Measurements from ENCODE around the gene AKAP6.

AKAP6 gene

GRCh38 chr14:32412103-32412502 is 83.0 kb downstream of the AKAP6 start:
- no peak for DNase-seq

GRCh38 chr14:32412532-32412931 is 83.4 kb downstream of the AKAP6 start:
- DNase-seq, result no peak

DNA sequence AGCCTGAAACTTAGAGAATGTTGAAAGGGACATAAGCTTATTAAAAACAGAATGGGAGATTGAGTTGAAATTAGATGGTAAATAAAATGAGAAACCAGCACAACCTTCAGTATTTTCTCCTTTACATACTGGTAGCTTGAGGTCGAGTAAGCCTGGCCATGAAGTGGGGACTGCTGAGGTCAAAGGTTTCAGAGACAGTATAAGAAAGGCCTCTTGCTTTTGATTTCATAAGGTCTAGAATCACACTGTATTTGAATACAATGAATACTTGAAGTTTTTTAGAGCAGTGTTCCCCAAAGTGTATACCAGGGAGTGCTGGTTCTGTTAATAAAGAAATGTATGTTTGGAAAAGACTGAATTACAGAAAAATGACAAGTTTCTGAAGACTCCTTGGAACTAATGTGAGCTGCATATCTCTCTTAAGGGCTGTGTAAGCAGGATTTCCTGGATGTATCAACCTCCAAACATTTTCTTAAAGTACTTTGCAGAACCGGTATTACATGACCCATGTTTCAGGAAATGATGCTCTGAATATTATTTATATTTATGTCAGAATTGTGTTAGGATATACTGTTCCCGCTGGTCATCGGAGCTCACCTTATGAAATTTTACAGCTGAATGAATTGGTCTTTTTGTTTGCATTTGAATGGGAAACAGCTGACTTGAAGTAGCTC is 85.0 kb downstream of the AKAP6 start:
- no peak for DNase-seq

DNA sequence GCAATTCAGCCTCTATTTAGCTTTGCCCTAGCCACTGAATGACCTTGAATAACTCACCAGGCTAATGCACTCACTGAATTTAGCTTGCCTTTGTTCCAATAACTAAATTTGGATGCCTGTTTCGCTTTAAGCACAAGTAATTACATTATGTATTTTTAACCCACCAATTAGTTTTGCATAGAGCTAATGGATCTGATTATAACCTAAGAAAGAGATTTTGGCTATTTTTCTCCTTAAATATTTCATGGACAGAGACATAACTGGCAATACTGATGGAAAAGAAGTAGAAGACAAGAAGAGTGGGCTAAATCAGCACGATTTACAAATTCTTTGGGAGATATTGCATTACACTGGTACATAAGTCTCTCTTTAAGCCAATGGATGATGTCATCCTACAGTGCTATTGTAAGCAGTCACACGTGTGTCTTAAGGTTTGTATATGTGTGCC is 85.7 kb downstream of the AKAP6 start:
- no peak for DNase-seq

GRCh38 chr14:32417956-32418552 is 89.0 kb downstream of the AKAP6 start:
- peak; percentile 42 for DNase-seq

GRCh38 chr14:32419429-32419828 is 90.3 kb downstream of the AKAP6 start:
- no peak for DNase-seq

GRCh38 chr14:32421781-32422180 is 92.7 kb downstream of the AKAP6 start:
- DNase-seq, result no peak

DNA sequence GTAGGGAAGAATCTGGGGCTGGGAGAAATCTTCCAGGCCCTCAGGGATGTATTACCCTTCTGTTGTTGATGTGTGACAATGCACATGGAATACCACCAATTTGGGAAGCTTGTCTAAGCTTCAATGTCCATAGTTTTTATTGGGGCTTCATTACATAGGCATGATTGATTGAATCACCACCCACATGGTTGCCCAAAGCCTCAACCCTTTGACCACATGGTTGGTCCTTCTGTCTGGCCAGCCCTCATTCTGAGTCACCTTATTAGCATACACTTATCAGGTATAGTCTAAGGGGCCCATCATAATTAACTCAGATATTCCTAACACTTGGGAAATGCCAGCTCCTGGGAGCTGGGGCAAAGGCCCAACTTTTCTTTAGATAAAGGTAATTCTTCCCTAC is 93.3 kb downstream of the AKAP6 start:
- no peak for DNase-seq

DNA sequence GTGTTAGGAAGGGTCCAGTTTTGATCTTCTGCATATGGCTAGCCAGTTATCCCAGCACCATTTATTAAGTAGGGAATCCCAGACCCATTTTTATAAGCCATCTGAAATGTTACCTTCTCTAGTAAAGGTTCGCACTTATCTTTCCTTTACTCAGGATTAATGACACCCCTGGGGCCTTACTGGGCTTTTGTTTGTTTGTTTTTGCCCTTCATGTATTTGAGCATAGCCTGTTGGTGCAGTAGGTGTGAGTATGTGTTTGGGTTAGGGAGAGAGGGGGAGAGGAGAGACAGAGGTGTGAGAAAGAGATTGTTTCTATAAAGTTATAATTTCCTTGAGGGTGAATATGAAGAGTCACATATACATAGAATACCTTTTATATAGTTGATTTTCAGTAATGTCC is 96.9 kb downstream of the AKAP6 start:
- no peak for DNase-seq

DNA sequence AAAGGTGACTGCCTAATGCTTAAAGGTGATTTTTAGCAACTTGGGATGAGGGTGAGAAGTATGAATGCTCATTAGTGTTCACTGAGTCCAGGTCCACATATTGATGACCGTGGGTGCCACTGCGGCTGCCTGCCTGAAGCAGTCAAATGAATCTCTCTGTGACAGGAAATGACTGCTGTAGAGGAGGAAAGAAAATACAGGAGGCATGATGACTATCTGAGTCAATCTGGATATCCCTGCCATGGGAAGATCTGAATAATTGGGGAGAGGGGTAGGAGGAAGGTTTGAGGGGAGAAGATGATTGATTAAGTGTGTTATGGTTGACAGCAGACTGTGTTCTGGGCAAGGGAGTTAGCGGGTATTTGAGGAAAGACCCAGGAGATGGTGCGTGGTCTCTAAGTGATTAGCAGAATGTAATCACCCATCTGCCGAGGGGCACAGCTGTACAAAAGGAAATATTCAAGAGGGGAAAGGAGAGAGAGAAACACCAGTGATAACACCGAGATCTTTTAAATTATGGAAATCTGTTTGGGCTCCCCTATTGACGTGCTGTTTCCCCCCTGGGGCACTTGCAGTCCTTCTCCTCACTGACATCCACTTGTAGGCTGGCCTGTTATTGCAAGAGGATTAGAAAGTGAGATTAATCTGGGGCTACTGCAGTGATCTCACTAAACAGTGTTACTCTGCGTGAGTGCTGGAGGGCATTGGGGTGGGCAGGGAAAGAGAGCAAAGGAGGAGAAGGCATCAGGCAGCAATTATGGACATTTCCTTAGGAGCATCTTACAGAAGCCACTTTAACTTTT is 97.7 kb downstream of the AKAP6 start:
- no peak for DNase-seq

GRCh38 chr14:32427726-32428528 is 98.8 kb downstream of the AKAP6 start:
- DNase-seq, result no peak

- DNase-seq, result no peak
Measured at GRCh38 chr14:32428875-32429274, 99.8 kb downstream of the AKAP6 start.

- no peak for DNase-seq
Measured at GRCh38 chr14:32430326-32430725, 101.2 kb downstream of the AKAP6 start.

- no peak for DNase-seq
Measured at GRCh38 chr14:32432813-32433538, 103.9 kb downstream of the AKAP6 start.

DNA sequence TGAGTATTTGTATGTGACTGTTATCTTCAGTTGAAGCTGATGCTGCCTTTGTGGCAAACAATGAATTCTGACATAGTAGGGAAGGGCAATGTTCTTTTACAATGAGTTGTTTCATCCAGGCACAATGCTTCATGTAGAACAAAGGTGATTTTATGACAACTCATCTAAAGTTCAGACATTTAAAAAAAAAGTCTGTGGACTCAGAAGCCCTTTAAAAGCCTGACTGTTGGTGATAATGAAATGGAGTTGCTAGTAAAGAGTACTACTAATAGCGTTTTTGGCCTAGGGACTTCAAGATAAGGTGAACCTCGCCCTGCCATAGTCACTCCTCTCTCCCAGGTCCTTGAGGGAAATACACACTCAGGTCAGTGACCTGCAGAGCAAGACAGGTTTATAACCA is 105.1 kb downstream of the AKAP6 start:
- no peak for DNase-seq

- DNase-seq, result no peak
Measured at GRCh38 chr14:32434880-32435279, 105.8 kb downstream of the AKAP6 start.

GRCh38 chr14:32435411-32435810 is 106.3 kb downstream of the AKAP6 start:
- DNase-seq, result no peak

GRCh38 chr14:32436993-32437392 is 107.9 kb downstream of the AKAP6 start:
- no peak for DNase-seq

GRCh38 chr14:32438517-32438916 is 109.4 kb downstream of the AKAP6 start:
- DNase-seq, result no peak

GRCh38 chr14:32443890-32444661 is 115.0 kb downstream of the AKAP6 start:
- DNase-seq, result no peak

DNA sequence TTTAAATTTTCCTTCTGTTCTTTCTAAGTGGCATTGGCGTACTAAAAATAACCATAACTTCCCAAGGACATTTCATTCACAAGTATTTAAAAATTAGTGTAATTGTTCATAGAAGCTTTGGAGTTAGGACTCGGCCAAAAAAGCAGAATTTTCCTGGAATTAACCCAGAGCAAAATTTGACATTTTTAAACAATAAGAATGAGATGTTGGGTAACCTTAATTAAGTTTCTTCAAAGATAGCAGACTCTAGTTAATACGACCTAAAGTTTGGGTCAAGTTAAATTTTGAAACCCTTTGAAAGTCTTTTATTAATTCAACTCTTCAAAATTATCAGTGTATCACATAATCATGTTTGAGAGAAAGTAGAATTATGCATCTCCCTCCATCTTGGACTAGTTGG is 118.3 kb downstream of the AKAP6 start:
- no peak for DNase-seq

- DNase-seq, result no peak
Measured at GRCh38 chr14:32449648-32450047, 120.5 kb downstream of the AKAP6 start.

All from left hindlimb (tissue), 1 donor.